NAMALWA (cell line): ENCODE data around the gene FAM170B.

Source experiments
- DNase-seq: peaks from one replicate; pipeline ENCODE4 v3.0.0-alpha.2; 2015; ENCODE audit warnings: low spot score

FAM170B gene

GRCh38 chr10:49151481-49151880, 17.7 kb upstream of the FAM170B start:
- no peak for DNase-seq

- no peak for DNase-seq
Measured at GRCh38 chr10:49151025-49151445, 17.2 kb upstream of the FAM170B start.

- no peak for DNase-seq
Measured at GRCh38 chr10:49150426-49150825, 16.6 kb upstream of the FAM170B start.

- no peak for DNase-seq
Measured at GRCh38 chr10:49149881-49150280, 16.1 kb upstream of the FAM170B start.

DNA sequence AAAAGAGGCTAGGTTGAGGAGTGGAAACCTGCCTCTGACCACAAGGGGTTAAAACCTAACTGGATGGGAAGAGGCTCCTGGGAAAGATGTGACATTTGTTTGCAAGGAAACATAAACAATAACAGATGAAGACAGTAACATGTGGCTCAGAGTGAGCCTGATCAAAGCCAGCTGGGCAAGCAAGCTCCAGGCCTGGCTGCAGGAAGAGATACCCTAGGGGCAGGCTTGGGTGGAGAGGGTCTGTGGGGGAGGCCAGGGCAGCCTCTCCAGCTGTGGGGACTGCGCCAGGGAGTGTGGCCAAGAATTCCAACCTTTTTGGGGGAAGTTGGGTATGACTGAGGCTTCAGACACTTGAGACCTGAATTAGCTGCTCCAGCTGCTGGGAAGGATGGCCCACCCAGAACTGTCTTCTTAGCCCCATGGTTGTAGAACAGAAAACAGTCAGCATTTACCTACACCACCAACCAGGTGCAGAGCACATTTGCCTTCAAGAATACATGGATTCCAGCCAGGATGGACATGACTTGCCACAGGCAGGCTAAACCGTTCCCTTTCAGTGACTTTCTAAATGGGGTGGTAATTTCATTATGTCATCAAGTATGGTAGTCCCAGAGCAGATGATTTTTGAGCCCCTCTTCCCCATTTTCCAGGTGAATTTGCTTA, 10.4 kb upstream of the FAM170B start:
- no peak for DNase-seq

GRCh38 chr10:49143249-49143648, 9.4 kb upstream of the FAM170B start:
- no peak for DNase-seq

DNA sequence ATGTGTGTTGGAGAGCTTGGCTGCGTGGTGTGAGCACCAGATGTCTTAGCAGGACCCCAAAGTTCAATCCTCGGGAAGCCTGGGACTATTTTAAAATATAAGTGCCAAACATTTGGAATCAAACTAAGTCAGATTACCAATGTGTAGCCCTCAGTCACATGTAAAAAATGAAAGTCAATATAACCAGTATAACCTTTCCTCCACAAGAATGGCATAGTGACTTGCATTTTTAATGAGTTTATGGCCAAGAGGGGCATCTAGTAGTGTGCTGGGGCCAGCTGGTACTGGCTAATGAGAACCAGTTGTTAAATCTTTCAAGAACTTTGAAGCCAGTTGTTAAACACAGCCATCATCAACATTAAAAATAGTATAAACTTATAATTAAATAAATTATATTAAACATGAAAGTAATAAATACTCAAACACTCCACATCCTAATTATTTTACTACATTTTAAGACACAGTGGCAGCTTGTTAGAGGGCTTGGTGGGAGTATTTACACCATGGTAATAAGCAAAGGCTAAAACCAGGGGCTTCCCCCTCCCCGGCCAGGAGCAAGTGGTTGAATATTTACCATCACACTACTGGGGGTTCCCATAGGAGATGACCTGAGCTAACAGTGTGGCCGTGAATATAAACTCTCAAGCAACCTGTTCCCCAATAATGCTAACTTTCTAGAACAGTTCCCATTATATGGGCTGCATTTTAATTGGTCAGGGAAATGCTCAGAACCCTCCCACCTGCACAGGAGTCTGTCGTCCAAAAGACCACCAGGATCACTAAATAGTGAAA, 7.9 kb upstream of the FAM170B start:
- no peak for DNase-seq

DNA sequence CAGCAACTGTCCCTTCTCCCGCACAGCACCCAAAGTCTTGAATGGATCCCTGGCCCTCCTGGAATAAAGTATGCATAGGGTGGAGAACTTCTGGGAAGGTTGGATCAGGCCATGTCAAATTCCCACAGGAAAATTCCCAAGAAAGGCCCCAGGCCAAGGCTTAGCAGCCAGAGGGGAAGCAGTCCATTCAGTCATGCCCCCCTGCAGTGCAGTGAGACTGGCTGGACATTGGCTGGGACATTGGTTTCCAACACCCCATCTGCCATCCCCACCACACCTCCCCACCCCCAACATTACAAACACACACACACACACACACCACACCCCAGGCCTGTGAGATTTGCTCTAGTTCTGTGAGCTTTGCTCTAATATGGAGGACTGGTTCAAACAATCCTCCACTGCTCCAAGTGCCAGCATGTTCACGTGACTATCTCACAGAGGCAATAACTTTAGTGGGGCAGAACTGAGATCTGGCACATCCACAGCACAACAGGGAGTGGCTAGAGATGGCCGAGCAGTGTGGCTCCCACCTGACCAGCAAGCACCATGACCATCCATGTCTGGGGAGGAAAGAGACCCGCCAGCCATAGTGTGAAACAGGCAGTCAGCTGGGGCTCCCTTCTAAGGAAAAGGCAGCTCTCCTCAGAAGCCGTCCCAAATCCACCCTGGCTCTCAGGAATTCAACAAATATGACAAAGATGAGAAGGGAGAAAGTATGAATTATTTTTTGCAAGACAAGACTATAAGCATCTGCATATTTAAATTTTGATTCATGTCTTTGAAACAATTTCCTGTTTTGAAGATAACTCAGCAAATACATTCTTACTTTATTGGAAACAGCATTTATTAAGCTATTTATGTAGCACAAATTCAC, 6.7 kb upstream of the FAM170B start:
- DNase-seq = no peak

DNA sequence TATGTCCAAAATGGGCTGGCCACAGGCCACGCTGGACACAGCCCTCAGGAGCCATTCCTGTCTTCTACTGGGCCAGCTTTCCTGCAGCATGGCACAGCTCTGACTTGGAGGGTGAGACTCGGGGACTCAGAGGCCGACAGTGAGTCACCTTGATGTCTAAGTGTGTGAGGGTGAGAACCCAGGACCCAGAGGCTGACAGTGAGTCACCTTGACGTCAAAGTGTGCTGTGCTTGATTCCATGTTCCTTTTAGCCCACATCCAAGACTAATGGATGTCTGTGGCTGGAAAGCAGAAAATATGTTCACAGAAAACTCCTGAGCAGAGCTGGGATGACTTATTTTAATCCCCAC, 6.0 kb upstream of the FAM170B start:
- no peak for DNase-seq

DNA sequence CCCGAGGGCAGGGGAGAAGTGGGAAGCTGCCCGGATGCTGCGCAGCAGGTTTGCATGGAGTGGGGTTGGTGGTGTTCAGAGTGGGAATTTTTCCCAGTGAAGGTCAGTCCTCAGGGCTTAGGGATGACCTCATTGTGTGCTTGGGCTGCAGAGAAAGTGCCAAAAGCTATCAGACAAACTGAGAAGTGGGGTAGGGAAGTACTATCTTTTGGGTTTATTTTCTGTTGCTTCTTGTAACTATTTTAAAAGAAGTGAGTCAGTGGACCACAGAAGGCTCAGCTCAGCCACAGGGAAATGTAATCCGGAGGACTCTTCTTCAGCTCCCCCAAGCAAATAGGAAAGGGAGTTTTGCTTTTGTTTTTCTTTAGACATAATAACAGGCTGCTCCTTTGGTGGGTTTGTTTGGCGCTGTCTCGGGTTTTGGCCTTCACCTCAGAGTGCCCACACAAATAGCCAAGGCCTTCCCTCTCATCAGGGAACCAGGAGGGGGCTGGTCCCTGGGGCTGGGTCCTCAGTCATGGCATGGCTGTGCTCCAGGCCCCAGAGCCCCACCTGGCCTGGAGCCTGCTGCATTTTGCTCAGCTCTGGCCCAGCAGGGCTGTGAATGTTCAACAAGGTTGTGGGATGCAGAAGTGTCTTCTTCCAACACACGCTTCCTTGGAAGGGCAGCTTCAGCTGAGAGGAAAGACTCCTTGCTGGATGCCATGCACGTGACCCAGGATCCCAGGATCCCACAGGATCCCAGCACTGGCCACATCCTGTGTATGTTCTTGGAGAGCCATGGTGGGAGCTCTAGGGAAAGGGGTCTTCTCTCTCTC, 5.4 kb upstream of the FAM170B start:
- no peak for DNase-seq

DNA sequence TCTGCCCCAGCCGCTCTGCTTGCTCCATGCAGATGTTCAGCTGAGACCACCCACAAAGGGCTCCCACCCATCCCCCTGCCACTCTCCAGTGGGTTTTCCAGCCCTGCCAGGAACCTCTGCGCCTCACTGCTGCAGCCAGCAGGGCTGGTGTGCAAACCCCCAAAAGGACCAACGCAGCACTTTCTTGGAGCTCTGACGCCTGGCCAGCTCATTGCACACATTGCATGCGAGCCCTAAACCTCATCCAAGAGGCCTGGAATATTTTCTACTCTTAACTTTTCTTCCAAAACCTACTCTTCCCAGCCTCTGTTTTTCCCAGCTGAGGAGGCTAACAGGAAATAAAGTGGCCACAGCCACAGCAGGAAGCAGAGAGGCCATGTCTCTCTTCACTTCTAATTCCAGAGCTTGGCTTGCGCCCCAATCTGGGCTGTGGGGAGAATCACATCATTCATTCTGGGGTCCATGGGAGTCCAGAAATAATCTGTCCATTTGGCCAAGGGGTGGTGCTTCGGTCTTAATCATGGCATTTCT, 4.6 kb upstream of the FAM170B start:
- DNase-seq = no peak

DNA sequence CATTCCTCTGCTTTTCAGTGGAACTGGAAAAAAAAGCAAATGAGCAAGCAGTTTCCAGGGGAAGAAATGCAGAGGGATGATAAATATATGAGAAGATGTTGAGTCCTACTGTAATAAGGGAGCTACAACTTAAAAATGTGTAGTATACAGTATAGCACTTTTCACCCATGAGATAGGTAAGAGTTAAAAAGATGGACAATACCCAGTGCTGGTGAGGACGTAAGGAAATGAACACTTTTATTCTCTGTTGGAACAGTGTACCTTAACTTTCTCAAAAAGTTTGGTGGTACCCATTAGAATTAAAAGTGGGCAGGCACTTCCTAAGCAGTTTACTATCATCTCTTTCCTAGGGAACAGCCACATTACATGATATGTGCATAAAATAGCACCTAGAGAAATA, 2.7 kb upstream of the FAM170B start:
- no peak for DNase-seq

DNA sequence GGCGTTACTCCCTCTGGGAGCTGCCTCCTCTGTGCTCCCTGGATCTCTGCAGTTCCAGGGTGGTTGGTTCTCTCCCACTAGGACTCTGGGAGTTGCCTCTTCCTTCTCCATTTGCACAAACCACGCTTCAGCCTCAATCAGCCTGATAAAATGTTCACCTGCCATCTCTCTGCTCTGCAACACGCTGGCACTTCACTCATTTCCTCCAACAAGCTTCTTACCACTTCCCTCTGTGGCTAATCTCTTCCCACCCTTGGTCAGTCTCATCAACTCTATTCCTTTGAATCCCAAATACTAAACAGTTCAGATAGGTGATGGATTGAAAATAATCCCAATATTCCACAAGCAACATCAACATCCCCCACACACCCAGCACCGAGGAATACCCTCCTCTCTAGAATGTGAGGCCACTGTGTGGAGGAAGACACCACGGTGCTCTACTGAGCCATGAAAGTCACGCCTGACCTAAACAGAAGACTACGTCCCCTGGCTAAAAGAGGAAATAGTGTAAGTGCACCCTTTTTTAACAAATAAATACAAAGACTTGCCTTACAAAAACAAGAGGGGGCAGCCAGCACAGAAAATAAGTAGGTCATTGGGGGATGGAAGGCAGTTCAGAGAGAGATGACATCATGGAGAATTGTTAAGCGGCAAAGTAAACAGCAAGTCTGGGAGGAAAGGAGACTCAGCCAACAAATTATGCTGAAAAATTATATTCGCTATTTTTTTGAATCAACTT, 1.9 kb upstream of the FAM170B start:
- DNase-seq = peak; percentile 88

DNA sequence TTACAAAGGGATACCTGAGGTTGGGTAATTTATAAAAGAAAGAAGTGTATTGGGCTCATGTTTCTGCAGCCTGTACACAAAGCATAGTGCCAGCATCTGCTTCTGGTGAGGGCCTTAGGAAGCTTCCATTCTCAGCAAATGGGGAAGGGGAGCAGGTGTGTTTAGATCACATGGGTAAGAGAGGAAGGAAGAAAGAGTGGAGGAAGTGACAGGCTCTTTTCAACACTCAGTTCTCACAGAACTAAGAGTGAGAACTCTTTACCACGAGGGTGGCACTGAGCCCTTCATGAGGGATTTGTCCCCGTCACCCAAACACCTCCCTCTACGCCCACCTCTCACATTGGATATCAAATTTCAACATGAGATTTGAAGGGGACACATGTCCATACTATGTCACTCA, 506 bp upstream of the FAM170B start:
- peak; percentile 50 for DNase-seq

DNA sequence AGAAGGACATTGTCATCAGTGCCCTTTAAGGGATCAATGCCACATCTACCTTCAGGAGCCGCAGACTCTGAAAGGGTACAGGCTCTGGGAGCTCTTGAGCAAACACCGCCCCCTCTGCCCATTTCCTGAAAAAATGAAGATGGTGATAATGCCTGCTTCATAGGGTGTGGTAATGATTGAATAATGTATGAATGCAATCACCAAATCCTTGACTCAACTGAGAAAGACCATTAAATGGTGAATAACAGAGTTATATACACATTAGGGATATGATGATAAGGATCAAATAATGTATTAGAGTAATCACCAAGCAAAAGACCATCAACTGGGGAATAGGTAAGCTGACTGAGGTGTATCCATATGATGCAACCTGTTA, 1.5 kb downstream of the FAM170B start:
- no peak for DNase-seq

DNA sequence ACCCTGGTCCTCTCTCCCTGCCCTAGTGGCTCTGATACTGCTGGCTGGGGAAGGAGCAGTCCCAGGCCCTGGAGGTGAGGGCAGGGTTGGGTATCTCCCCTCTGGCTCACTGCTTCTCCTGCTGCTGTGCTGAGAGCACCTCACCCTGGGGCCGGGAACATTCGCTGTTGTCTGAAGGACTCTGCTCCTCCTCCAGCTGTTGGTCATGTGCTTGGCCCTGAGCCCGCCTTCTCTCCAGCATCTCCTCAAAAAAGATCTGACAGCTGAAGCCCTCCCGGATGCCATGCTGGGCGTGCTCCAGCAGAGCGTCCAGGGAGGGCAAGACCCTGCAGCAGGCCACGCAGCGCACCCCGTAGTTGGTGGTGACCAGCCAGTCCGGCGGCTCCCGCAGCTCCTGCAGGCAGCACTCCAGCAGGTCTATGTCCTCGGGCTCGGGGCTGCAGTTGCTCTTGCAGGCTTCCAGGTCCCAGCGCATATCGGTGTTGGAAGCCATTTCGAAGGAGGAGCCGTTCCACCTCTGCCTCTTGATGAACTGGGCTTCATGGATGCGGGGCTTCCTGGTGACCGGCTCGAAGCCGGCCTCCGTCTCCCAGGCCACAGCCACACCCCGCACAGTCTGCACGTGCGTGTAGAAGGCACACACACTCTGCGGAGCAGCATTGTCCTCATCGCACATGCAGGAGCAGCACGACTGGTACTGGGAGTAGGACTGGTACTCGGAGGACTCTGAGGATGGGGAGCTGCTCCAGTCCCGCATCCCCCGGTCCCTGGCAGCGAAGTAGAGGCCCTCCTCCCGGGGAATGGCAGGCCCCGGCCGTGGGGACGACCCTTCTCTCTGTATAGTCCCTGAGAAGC, 2.1 kb downstream of the FAM170B start:
- DNase-seq = no peak

- no peak for DNase-seq
Measured at GRCh38 chr10:49129376-49129775, 4.4 kb downstream of the FAM170B start.

DNA sequence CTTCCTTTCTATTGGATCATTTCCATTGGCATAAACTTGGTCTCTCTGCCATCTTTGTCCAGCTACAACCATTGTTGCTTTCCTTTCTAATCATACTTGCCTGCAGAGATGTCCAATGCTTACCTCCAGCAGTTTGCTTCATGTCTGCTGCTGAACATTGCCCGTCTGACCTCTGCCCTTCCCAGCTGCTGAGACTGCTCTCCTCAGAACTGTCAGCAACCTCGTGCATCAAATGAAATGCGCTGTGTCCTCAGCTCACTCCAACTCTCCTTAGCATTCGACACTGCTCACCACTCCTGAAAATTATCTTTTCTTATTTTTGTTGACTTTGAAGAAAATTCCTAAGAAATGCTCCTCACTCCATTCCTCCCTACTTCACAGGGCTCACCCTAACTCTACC, 5.0 kb downstream of the FAM170B start:
- DNase-seq = no peak

DNA sequence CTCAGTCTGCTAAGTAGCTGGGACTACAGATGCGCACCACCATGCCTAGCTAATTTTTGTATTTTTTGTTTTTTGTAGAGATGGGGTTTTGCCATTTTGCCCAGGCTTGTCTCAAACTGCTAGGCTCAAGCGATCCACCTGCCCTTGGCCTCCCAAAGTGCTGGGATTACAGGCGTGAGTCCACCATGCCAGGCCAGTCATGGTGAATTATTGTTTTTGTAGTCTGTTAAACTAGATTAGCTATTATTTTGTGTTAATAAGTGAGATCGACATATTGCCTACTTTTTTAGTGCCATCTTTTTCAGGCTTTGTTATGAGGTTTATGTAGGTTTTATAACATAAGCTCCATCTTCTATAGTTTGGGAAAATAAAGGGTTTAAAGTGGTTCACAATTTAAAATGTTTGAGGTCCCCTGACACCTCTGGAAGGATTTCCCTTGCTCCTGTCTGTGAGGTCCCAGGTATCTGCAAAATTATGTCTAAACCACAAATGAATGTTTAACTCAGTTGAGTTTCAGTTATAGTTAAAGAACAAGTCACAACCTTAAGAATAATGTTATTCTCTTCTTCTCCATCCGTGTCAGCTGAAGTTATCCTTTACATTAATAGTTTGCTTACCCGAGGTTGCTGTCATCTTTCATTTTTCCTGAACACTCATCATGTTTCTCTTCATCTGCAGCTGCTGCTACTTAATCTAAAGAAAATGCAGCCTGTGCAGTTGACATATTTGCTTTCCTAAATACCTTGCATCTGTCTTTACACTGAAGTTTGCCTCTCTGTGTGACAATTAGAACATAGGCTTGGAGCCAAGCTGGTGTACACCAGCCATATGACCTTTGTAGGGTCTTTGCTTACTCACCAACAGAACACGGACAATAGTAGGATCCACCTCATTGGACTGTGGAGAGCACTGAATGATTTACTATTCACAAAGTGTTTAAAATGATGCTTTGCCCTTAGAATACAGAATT, 9.6 kb downstream of the FAM170B start:
- DNase-seq = no peak
